WTC11 (cell line): ENCODE measurements around the gene STXBP1. TPM values are rescaled to one million over a fixed set of nuclear protein-coding genes. Genes with fewer than 3 reads are reported as not detected.

ENCODE experiments used
- ATF1 ChIP-seq: sonication (generic); formaldehyde crosslinking; IDR thresholded peaks from 2 replicates; pipeline ENCODE4 v1.8.1; 2023; ENCODE audit warnings: mild to moderate bottlenecking, moderate library complexity, missing genetic modification reagents
- ATF2 ChIP-seq: sonication (generic); formaldehyde crosslinking; IDR thresholded peaks from 2 replicates; pipeline ENCODE4 v1.8.1; 2022; ENCODE audit warnings: low read depth, missing genetic modification reagents, borderline replicate concordance
- ATF6 ChIP-seq: sonication (generic); formaldehyde crosslinking; IDR thresholded peaks from 2 replicates; pipeline ENCODE4 v1.8.1; 2023; ENCODE audit warnings: mild to moderate bottlenecking, missing genetic modification reagents
- CREM ChIP-seq: sonication (generic); formaldehyde crosslinking; IDR thresholded peaks from 2 replicates; pipeline ENCODE4 v1.8.1; 2022; ENCODE audit warnings: mild to moderate bottlenecking, missing genetic modification reagents, moderate library complexity
- EMX1 ChIP-seq: fragments of 250-450 bp; sonication (Bioruptor Pico); IDR thresholded peaks from 2 replicates; pipeline ENCODE4 v1.8.0; 2021; ENCODE audit warnings: mild to moderate bottlenecking
- FOXJ3 ChIP-seq: sonication (generic); formaldehyde crosslinking; IDR thresholded peaks from 2 replicates; pipeline ENCODE4 v1.9.0; 2021; ENCODE audit warnings: missing genetic modification reagents, mild to moderate bottlenecking, borderline replicate concordance
- IRF2 ChIP-seq: sonication (generic); formaldehyde crosslinking; IDR thresholded peaks from 2 replicates; pipeline ENCODE4 v1.8.0; 2022; ENCODE audit warnings: low read depth, missing genetic modification reagents, borderline replicate concordance
- JAZF1 ChIP-seq: fragments of 250-450 bp; sonication (Bioruptor Pico); IDR thresholded peaks from 2 replicates; pipeline ENCODE4 v1.9.0; 2021; ENCODE audit warnings: moderate library complexity, mild to moderate bottlenecking, inconsistent platforms
- NR1H2 ChIP-seq: sonication (generic); formaldehyde crosslinking; IDR thresholded peaks from 2 replicates; pipeline ENCODE4 v1.9.0; 2021; ENCODE audit warnings: mild to moderate bottlenecking, moderate library complexity, missing genetic modification reagents
- PREB ChIP-seq: sonication (generic); formaldehyde crosslinking; IDR thresholded peaks from 2 replicates; pipeline ENCODE4 v1.8.1; 2022; ENCODE audit warnings: mild to moderate bottlenecking, missing genetic modification reagents, moderate library complexity, borderline replicate concordance
- RORB ChIP-seq: fragments of 250-450 bp; sonication (Bioruptor Pico); IDR thresholded peaks from 2 replicates; pipeline ENCODE4 v1.9.0; 2021; ENCODE audit warnings: mild to moderate bottlenecking
- TEAD1 ChIP-seq: sonication (generic); formaldehyde crosslinking; IDR thresholded peaks from 2 replicates; pipeline ENCODE4 v1.8.0; 2022; ENCODE audit warnings: mild to moderate bottlenecking, missing genetic modification reagents
- ZBTB43 ChIP-seq: sonication (generic); formaldehyde crosslinking; IDR thresholded peaks from 2 replicates; pipeline ENCODE4 v1.8.1; 2023; ENCODE audit warnings: mild to moderate bottlenecking, missing genetic modification reagents
- ZMAT4 ChIP-seq: fragments of 250-450 bp; sonication (Bioruptor Pico); IDR thresholded peaks from 2 replicates; pipeline ENCODE4 v1.9.0; 2021; ENCODE audit warnings: mild to moderate bottlenecking
- ZNF121 ChIP-seq: sonication (generic); formaldehyde crosslinking; IDR thresholded peaks from 2 replicates; pipeline ENCODE4 v1.8.0; 2023; ENCODE audit warnings: missing genetic modification reagents
- ZNF671 ChIP-seq: fragments of 250-450 bp; sonication (Bioruptor Pico); IDR thresholded peaks from 2 replicates; pipeline ENCODE4 v1.8.0; 2021; ENCODE audit warnings: mild to moderate bottlenecking
- total RNA-seq: library from RNA; stranded (reverse); gene quantifications from 3 replicates; pipeline ENCODE4 v1.2.3, GENCODE V29; 2021
- TF ChIP-seq, protein P1 (sequence below): sonication (generic); formaldehyde crosslinking; IDR thresholded peaks from 2 replicates; pipeline ENCODE4 v1.8.0; 2023; ENCODE audit warnings: mild to moderate bottlenecking, missing genetic modification reagents
- TF ChIP-seq, protein P2 (sequence below): sonication (generic); formaldehyde crosslinking; IDR thresholded peaks from 2 replicates; pipeline ENCODE4 v1.8.1; 2022; ENCODE audit warnings: missing genetic modification reagents, borderline replicate concordance
- TF ChIP-seq, protein P3 (sequence below): fragments of 250-450 bp; sonication (Bioruptor Pico); IDR thresholded peaks from 2 replicates; pipeline ENCODE4 v1.8.0; 2021; ENCODE audit warnings: mild to moderate bottlenecking

The STXBP1 gene
- total RNA-seq, 1 experiment from 2014 or later, result 37.1 TPM

GRCh38 chr9:127612939-127613582 is 984 bp downstream of the STXBP1 start (continued):
- TF ChIP-seq NR1H2 (CRISPR knock-in tag), result no peak
- TF ChIP-seq ZNF121 (CRISPR knock-in tag), result peak; percentile 100
- no peak for TF ChIP-seq ZBTB43
- TF ChIP-seq JAZF1 (CRISPR knock-in tag), result no peak
- TF ChIP-seq TEAD1 (CRISPR knock-in tag), result no peak
- no peak for TF ChIP-seq ZNF671
- no peak for TF ChIP-seq IRF2 (CRISPR knock-in tag)
- TF ChIP-seq ATF2 (CRISPR knock-in tag), result no peak
- no peak for TF ChIP-seq CREM
- TF ChIP-seq, protein P1, sequence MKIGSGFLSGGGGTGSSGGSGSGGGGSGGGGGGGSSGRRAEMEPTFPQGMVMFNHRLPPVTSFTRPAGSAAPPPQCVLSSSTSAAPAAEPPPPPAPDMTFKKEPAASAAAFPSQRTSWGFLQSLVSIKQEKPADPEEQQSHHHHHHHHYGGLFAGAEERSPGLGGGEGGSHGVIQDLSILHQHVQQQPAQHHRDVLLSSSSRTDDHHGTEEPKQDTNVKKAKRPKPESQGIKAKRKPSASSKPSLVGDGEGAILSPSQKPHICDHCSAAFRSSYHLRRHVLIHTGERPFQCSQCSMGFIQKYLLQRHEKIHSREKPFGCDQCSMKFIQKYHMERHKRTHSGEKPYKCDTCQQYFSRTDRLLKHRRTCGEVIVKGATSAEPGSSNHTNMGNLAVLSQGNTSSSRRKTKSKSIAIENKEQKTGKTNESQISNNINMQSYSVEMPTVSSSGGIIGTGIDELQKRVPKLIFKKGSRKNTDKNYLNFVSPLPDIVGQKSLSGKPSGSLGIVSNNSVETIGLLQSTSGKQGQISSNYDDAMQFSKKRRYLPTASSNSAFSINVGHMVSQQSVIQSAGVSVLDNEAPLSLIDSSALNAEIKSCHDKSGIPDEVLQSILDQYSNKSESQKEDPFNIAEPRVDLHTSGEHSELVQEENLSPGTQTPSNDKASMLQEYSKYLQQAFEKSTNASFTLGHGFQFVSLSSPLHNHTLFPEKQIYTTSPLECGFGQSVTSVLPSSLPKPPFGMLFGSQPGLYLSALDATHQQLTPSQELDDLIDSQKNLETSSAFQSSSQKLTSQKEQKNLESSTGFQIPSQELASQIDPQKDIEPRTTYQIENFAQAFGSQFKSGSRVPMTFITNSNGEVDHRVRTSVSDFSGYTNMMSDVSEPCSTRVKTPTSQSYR, result no peak
- no peak for TF ChIP-seq PREB (CRISPR knock-in tag)
- no peak for TF ChIP-seq ZMAT4 (CRISPR knock-in tag)
- no peak for TF ChIP-seq ATF1 (CRISPR knock-in tag)
- TF ChIP-seq, protein P2, sequence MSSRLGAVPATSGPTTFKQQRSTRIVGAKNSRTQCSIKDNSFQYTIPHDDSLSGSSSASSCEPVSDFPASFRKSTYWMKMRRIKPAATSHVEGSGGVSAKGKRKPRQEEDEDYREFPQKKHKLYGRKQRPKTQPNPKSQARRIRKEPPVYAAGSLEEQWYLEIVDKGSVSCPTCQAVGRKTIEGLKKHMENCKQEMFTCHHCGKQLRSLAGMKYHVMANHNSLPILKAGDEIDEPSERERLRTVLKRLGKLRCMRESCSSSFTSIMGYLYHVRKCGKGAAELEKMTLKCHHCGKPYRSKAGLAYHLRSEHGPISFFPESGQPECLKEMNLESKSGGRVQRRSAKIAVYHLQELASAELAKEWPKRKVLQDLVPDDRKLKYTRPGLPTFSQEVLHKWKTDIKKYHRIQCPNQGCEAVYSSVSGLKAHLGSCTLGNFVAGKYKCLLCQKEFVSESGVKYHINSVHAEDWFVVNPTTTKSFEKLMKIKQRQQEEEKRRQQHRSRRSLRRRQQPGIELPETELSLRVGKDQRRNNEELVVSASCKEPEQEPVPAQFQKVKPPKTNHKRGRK (CRISPR knock-in tag), result no peak
- TF ChIP-seq EMX1 (CRISPR knock-in tag), result no peak
- TF ChIP-seq FOXJ3 (CRISPR knock-in tag), result no peak
- TF ChIP-seq RORB, result no peak
- TF ChIP-seq, protein P3, sequence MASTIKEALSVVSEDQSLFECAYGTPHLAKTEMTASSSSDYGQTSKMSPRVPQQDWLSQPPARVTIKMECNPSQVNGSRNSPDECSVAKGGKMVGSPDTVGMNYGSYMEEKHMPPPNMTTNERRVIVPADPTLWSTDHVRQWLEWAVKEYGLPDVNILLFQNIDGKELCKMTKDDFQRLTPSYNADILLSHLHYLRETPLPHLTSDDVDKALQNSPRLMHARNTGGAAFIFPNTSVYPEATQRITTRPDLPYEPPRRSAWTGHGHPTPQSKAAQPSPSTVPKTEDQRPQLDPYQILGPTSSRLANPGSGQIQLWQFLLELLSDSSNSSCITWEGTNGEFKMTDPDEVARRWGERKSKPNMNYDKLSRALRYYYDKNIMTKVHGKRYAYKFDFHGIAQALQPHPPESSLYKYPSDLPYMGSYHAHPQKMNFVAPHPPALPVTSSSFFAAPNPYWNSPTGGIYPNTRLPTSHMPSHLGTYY (CRISPR knock-in tag), result 0 out of 2 replicates have a peak, but pooled peaks have one; percentile 29
- no peak for TF ChIP-seq ATF6 (CRISPR knock-in tag)
